Measurements from ENCODE around the gene SYNC.

The SYNC gene

GRCh38 chr1:32702599-32703478 is at the start of gene SYNC:
TSS of gene SYNC (minus strand) at chr1:32702770. CDS start at chr1:32702660, 110 bp downstream.
- no peak for DNase-seq (ENCODE audit: low read depth, low spot score)

- DNase-seq (ENCODE audit: low read depth, low spot score) = no peak
These were observed 47.2 kb upstream of the SYNC start for GRCh38 chr1:32749771-32750170.

- DNase-seq (ENCODE audit: low read depth, low spot score) = no peak
These were observed 46.8 kb upstream of the SYNC start for GRCh38 chr1:32749332-32749731.

DNA sequence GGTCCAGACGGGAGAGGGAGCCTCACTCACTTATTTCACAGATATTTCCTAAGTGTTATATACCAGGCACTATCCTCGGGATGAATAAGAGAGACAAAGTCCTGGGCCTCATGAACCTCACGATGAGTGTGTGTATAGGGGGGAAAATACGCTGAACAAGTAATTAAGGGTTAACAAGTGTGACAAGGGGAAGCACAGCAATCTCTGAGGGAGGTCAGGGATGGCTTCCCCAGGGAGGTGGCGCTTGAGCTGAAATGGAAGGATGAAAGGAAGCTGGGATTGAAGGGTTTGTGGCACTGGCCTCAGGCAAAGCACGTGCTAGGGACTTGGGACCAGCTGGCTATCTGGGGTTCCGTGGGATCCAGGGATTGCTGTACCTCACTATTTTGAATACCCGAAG is 46.4 kb upstream of the SYNC start:
- DNase-seq (ENCODE audit: low read depth, low spot score) = no peak

GRCh38 chr1:32748348-32748747 is 45.8 kb upstream of the SYNC start:
- DNase-seq (ENCODE audit: low read depth, low spot score) = no peak

- no peak for DNase-seq (ENCODE audit: low read depth, low spot score)
These were observed 43.6 kb upstream of the SYNC start for GRCh38 chr1:32746130-32746529.

DNA sequence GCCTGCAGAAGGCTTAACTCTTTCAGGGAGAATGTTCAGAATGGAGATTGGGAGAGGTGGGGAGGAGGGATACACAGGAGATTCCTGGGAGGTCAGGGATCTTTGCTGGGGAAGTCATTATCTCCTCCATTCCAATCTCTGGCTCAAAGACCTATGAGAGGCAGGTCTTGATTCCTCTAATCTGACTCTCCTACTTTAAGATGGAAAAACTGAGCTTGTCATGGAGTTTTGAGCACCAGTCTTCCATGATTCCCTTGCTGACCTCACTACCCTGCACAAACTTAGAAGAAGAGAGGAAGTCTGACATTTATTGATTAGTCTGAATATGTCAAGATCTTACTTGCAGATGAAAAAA is 41.5 kb upstream of the SYNC start:
- no peak for DNase-seq (ENCODE audit: low read depth, low spot score)

DNA sequence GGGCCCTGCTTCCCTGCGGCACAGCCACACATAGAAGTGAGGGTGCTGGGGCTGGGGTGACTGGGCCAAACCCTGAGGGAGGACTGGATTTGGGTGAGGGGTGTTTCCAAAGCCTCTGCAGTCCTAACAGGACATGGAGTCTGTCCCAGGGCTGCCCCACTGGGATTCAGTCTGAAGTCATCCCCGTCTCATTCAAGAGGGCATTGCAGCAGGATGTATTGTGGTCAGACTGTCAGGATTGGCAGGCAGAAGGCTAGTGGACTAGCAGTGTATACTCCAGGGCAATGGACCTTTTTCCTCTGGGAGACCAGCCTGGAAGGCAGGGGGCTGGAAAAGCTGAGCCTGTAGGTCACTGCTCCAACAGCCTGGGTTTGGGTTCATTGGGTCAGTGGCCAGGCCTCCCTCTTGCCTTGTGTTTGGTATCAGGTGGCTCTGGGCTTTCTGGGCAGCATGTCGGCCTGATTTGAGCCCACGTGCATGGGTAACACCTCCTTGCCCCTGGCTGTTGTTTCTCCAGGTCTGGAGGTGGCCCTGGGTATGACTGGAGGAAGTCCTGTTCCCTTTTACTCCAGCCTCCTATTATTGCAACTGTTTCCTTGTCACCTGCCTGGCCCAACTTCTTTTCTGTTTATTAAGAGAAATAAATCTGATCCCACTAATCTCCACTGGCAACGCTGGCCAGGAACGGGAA is 41.0 kb upstream of the SYNC start:
- no peak for DNase-seq (ENCODE audit: low read depth, low spot score)

DNA sequence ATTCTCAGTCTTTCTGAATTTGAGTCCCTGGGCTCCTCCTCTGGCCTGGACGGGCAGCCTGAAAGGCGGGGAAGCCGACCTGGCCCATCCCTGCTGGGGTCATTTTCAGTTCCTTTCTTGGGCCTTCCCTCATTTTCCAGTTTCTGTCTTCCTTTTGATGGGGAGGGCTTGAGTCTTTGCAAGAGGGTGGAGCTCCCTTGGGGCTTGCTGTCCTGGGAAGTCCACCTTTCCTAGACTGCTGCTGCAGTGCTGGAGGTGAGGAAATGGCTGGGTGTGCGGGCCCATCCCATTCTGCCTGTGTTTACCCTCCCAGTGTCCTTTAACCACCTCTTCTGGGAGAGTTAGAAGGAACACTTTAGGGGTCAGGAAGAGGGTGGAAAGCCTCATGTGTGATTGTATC is 40.4 kb upstream of the SYNC start:
- DNase-seq (ENCODE audit: low read depth, low spot score) = no peak

- no peak for DNase-seq (ENCODE audit: low read depth, low spot score)
These were observed 39.8 kb upstream of the SYNC start for GRCh38 chr1:32742199-32742947.

- DNase-seq (ENCODE audit: low read depth, low spot score) = no peak
These were observed 39.0 kb upstream of the SYNC start for GRCh38 chr1:32741413-32742198.

- DNase-seq (ENCODE audit: low read depth, low spot score) = no peak
These were observed 38.5 kb upstream of the SYNC start for GRCh38 chr1:32741059-32741412.

- no peak for DNase-seq (ENCODE audit: low read depth, low spot score)
These were observed 34.5 kb upstream of the SYNC start for GRCh38 chr1:32736812-32737791.

DNA sequence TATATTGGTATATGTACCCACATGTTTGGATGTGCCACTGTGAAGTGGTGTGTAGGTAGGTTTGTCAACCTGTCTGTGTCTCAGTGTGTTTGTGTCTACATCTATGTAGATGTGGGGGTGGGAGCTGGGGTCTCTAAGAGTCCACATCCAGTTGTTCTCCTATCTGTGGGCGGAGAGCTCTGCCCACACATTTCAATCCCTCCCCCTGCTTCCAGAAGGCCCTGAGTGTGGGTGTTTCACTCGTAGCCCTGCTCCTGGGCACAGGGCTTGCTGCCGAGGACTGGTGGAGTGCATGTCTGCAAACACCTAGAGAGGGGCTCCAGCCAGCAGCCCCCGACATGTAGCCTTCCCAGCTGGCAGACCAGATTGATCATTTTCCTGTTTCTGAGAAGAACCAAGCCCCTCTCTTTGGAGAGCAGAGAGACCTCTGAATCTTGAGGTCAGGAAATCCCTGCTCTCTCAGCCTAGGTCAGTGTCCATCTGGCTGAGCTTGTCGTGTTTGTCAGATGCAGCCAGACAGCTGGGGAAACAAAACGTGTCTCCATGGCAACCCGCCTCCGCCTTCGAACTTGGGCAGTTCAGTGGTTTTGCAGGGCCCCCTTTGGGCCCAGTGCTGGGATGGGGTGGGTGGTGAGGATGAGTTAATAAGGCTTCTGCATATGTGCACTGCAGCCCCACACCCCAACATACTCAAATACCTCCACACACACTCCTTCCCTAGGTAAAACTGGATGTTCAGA is 31.2 kb upstream of the SYNC start:
- DNase-seq (ENCODE audit: low read depth, low spot score) = no peak

DNA sequence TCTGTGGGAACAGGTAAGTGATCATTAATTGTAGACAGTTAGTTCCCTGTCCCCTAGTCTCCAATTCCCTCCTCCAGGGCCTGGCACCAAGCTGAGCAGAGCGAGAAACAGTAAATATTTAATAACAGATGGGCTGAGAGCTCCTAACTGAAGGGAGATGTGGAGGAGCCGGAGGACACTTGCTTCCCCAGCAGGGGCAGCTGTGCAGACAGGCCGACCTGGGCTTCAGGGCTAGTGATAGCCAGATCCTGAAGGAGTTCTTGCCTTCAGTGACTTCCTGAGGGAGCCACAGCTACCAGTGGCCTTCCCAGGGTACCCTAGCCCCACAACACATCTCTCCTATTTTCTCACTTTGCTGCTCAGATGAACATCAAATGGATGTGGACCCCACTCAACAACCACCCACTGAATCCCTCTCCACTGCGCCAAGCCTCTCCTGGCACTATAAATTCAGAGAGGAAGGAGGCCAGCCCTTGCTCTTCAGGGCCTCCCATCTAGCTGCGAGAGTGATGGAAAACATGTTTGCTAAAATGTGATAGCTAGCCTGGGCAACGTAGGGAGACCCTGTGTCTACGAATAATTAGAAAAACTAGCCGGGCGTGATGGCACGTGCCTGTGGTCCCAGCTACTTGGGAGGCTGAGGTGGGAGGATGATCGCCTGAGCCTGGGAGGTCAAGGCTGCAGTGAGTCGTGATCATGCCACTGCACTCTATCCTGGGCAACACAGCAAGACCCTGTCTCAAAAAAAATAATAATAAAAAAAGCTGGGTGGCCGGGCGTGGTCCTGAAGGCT is 26.9 kb upstream of the SYNC start:
- no peak for DNase-seq (ENCODE audit: low read depth, low spot score)

GRCh38 chr1:32728413-32729077 is 26.0 kb upstream of the SYNC start:
- no peak for DNase-seq (ENCODE audit: low read depth, low spot score)

GRCh38 chr1:32727876-32728275 is 25.3 kb upstream of the SYNC start:
- DNase-seq (ENCODE audit: low read depth, low spot score) = no peak

DNA sequence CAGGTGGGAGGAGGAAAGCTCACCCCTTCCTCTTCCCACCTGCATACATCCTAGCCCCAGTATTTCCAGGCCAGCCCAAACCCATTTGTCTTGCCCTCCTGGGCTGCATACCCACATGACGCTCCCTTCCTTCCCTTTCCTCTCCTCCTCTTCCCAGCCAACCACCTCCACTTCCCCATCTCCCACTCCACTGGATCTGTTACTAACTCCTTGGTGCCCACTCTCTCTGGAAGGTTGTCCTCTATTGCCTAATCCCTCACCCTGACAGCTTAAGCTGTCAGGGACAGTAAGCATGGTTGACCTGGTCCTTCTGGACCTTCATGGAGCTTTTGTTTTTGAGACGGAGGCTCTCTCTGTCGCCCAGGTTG is 23.0 kb upstream of the SYNC start:
- DNase-seq (ENCODE audit: low read depth, low spot score) = no peak
